GM11168 (cell line): ENCODE measurements around the gene BORCS6.
"Not testable (repeated sequence)": the region's sequence is repeated elsewhere in the genome, so short reads cannot be mapped to it uniquely, and the experiment has no call there.

Experiments
- in situ Hi-C: fragments of 300-500 bp; cut with MboI; formaldehyde crosslinking; loops from one replicate; pipeline ENCODE4 v1.12.0; 2022; ENCODE audit warnings: low sequenced_read_pairs; ENCODE audit not compliant: unreplicated experiment

Gene BORCS6

DNA sequence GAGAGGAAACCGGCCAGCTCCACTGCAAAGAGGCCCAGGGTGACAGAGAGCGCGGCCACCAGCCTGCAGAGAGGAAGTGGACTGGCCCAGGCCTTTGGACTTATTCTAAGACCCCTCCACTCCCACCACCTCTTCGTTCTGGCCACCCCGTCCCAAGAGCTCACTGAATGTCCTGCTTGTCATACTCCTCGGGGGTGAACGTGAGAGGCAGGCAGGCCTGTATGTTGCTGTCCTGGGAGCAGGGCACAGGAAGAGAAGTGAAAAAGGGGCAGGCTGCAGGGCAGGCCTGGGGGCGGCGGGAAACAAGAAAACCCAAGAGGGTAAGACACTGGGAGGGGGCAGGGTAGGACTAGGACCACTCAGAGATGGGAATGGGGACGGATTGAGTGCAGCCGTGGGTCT, 14.2 kb downstream of the BORCS6 start:
- in situ Hi-C loops: no loop called here

DNA sequence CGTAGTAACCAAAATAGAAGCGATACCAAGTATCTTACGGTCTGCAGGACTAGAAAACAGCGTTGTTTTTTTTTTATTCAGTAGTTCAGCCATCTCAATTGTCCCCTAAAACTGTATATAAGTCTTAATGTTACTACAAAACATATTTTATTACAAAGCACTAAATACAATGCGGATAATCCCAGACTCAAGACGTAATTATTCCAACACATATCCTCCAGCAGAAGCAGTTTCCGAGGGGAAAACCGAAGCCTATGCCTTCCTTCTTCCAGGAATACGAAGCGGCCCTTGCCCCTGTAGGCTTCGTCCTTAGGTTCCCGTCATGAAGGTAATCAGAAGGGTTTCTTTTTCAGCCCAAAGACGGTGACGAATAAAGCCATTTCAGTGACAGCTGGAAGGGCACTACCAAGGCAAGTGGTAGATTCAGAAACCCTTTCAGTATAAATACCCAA, 16.1 kb downstream of the BORCS6 start:
- in situ Hi-C loops: no loop called here

DNA sequence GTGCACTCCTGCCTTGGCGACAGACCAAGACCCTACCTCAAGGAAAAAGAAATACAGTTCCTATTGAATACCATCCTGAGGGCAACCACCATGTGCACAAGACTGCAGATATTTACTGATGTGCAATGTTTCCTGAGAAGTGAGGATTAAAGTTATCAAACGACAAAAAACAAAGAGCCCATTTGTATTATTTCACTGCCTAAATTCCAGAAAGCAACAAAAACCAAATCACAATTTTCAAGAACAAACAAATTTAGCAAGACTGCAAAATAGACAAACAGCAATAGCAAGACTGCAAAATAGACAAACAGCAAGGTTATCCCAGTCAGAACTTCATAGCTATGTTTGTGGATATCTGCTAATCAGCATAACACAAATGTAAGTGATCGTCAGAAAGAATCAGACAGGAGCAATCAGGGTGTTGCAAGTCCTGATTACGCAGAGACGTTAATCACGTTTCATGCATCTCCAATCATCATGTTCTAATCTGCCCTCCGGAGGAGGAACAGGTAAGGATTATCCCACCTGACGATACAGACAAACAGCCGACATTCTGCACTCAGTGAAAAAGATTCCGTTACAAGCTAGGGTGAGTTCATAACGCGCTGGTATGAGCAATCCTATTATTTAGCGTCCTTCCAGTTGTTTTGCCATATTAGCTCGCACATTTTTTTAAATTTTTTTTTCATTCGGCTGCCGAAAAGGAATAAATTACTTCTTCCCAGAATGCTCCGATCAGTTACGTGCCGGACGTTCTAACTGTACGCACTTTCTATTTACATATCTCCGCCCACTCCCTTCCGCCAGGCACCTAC, 16.7 kb downstream of the BORCS6 start:
- in situ Hi-C loops: no loop called here

DNA sequence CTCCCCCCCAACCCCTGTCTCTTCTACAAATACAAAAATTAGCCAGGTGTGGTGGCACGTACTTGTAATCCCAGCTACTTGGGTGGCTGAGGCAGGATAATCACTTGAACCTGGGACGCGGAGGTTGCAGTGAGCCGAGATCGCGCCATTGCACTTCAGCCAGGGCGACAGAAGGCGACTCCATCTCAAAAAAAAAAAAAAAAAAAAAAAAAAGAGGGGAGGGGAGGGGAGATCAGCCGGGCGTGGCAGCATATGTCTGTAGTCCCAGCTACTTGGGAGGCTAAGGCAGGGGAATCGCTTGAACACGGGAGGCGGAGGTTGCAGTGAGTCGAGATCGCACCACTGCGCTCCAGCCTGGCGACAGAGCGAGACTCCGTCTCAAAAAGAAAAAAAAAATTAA, 19.8 kb downstream of the BORCS6 start:
- in situ Hi-C loops: not testable (repeated sequence)

DNA sequence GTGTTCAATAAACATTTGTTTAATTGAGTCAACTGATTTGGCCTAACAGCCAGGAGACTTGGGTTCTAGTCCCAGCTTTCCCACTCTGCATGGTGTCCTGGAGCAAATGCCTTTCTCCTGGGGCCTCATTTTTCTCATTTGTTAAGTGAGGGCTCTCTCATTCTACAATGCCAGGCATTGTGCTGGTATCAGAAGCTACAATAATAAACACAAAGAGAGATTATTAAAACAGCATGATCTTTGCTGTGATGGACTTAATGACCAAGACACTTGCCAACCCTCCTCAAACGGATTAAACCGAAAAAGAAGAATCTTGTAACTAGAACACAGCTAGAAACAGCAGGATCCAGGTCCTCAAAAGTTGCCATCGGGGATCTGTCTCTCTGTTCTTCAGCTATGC, 22.5 kb downstream of the BORCS6 start:
- in situ Hi-C loops: no loop called here

DNA sequence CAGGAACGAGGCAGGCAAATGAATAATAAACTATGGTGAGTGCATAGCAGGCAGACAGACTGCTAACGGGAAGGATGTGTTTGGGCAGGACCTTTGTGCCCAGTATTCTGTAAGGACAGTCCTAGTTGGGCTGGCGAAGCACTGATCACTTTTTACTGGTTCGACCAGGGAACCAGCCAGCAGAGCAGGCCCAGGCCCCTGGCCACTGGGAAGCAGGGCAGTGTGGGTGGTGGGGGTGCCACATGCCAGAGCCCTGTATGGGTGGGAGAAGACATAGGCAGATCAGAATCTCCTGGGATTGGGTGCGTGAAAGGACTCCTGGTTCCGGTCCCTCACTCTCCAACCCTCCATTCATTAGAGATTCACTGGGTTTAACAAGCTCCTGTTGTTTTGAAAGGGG, 23.2 kb downstream of the BORCS6 start:
- in situ Hi-C loops: no loop called here

DNA sequence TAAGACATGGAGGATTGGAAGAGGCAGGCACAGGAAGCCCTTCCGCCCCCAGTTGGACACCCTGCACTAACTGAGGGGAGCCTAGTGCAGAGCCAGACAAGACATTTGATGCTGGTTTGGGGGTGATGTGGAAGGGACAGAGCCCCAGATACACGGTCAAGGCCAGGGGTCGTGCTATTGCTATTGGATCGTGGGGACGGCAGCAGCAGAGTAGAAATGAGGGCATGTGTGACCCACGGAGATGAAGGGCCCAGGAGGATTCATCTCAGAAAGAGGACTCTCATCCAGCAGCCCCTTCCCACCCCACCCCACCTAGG, 25.2 kb downstream of the BORCS6 start:
- in situ Hi-C loops: no loop called here

DNA sequence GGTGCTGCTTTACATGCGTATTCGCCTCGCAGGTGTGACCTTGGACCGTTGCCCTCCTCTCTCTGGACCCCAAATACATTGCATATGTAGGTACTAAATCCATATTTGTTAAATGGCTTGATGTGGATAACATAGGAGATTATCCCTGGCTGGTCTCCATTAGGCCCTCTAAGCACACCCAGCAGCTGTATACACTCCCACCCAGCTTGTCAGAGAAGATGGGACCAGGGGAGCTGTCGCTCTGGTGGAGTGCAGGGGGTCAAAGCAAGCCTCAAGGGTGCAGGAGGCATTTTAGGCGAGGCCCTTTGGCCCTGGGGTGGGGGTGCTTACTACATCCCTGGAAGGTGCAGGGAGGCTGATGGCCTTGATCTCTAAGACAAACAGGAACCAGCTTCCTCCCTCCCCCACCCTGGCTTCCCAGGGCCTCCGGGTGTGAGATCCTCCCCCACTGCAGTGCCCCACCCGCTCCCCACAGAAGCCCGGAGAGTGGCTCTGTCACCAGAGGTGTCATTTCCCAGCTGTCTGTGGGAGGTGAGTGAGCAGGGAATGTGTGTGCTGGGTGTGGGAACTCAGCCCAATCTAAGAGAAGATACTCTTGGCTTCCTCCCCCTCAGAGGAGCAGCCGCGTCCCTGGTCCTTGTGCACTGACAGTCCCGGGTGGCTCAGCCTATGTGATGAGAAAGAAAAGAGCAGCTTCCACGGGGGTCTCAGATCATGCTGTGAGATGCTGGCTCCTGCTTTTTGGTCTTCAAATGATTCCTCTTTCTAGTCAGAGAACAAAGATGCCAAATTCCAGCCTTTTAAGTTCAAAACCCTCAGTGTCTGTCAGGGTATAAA, 25.8 kb downstream of the BORCS6 start:
- in situ Hi-C loops: no loop called here

DNA sequence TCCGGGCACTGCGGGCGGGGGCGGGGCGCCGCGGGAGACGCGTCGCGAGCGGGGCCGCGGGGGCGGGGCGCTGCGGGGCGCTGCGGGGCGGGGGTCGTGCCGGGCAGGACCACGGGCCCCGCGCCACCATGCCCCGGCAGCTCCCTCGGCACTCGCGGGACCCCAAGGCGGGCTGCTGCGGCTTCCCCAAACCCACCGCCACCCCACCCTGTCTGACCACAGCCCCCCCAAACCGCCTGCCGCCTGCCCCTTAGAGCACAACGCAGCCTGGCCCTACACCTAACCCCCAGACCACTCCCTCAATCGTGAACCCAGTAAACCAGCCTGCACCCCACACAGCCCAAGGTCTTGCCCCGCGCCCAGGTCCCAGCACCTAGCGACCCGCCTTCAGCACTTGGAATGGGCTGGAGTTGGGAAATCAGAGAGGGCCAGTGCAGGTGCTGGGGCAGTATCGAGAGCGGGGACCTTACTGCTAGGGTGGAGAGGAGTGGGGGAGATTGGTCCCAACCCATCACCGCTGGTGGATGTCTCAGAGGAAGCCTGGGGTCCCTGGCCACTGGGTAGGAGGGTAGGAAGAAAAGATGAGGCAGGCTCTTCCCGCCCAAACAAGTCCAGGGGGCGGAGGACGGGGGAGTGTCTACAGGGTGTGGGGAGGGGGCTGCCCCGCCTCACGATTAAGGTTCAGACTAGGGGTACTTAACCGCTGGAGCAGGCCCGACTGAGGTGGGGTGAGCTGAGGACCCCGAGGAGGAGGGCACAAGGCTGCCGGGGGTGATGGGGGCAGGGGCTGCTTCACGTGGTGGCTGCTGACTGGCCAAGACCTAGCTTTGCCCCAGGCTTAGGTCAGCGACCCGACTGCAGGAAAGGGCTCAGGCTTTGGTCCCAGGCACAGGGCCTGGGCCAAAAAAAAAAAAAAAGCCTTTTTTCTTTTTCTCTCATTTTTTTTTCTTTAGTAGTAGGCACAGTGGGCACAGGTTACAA, 26.7 kb downstream of the BORCS6 start:
- in situ Hi-C loops: no loop called here

DNA sequence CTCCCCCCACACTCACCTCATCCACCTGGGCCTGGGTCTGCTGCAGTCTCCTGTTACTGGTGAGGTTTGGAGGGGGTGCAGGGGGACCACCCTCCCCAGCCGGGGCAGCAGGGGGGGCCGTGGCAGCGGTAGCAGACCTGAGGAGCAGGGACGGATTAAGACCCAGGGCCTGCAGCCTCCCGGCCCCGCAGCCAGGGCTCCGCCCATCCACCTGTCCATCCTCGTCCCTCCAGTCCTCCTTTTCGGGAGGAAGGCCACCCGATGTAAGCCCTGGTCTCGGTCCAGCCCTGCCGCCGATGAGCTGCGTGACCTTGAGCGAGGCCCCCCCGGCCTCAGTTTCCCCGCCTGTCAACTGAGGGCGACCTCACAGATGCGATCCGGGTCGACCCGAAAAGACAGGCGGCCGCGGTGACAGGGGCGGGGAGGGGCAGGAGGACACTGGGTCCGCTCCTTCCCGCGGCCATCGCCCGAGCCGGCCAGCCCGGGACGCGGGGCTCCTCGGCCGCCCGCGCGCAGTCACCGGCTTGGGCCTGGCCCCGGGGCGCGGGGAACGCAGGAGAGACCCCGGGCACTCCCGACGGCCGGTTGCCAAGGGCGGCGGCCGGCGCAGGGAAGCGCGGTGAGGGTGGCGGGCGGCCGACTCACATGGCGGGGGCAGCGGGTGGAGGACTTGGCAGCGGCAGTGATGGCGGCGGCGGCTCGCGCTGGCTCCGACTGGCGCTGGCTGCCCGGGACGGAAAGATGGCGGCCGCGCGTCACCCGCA, 27.6 kb downstream of the BORCS6 start, which contains the start of gene VAMP2:
VAMP2 (minus strand) TSS at position 716 of the 764 bp plus-strand sequence; CDS start at position 647, 69 bp downstream.
- in situ Hi-C loops: no loop called here

DNA sequence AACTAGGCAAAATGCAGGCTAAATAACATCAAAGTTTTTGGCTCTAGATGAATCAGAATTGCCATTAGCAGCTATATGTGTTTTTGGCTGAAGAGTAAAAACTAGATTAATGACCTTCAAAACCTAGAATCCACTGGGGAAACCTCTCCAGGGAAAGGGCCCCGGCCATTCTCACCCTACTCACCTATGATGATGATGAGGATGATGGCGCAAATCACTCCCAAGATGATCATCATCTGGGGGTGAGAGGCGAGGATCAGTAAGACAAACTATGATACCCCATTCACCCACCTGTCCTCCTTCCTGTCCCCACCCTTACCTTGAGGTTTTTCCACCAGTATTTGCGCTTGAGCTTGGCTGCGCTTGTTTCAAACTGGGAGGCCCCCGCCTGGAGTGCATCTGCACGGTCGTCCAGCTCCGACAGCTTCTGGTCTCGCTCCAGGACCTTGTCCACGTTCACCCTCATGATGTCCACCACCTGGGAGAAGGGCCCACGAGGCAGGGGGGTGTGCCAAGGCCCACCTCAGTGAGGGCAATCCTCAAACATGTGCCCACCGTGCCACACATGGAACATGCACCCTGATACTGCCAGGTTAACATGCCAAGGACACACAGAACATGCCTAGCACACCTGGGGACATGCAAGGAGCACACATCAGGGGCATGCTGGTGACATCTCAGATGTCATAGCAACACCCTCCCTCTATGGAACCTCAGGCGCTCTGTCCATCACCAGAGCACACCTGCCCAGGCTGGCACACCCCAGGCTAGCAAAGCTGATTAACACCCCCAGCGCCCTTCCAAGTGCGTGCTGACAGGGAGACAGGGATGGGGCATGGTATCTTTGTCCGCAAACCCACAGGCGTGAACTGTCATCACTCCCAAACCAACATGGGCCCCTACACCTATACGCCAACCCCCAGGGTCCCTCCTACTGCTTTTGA, 28.4 kb downstream of the BORCS6 start:
- in situ Hi-C loops: no loop called here

DNA sequence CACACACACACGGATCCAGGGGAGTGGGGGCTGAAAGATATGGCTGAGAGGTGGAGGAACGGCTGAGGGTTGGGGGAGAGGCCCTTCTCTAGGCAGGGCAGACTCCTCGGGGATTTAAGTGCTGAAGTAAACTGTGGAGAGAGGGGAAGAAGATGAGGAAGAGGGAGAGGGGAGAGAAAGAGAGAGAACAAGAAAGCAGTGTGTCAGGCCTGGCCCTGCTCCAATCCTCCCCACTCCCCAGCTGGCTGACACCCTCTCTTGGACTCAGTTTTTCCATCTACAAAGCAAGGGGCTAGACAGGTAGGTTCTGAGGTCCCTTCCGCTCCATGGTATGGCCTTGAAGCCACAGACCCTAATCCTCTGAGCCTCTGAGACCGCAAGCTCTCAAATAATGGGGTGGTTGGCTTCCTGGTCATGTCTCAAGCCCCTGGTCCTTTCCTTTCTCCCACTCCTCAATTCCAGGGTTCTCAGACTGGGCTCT, 29.2 kb downstream of the BORCS6 start:
- in situ Hi-C loops: no loop called here

DNA sequence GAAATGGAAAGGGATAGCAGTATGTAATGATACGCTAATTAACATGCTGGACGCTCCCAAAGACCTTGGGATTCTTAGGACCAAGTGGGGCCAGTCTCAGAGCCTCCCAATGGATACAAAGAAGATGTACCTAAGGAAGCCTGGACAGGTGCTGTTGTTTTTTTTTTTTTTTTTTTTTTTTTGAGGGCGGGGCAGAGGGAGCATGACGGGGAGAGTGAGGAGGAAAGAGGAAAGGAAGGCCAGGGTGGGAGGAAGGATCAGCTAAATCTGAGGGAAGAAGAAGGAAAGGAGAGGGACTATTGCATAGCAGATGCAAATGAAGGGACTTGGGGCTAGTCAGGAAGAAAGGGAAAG, 29.8 kb downstream of the BORCS6 start:
- in situ Hi-C loops: no loop called here

DNA sequence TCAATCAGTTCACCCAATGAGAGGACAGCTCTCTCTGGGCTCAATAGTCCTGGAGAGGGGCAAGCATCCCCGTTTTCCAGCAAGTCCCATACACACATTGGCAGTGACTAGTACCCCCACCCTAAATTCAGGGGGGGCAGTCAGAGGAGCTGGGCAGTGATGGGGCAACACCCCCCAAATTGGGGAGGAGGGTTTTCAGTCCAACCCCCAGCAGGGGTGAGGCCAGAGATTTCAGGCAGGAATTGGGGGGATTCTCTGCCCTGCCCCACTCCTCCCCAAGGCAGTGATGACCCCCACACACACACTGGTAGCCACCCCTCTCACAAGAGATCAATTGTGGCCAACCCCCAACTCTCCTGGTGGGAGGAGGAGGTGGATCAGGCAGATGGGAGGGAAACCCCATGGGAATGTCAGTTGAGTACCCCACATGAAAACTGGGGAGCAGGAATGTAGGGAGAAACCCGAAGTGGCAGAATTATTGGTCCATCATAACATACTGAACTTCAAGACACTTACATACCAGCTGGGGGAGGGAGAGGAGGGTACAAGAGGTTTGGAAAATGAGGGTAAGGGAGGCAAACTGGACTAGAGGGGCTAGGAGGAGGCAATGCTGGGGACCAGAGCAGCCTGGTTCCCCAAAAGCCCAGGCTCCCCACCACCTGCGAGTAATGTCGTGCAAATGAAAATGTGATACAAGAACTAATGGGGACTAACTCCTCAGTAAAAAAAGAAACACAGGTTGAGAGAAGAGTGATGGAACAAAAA, 30.3 kb downstream of the BORCS6 start:
- in situ Hi-C loops: no loop called here

DNA sequence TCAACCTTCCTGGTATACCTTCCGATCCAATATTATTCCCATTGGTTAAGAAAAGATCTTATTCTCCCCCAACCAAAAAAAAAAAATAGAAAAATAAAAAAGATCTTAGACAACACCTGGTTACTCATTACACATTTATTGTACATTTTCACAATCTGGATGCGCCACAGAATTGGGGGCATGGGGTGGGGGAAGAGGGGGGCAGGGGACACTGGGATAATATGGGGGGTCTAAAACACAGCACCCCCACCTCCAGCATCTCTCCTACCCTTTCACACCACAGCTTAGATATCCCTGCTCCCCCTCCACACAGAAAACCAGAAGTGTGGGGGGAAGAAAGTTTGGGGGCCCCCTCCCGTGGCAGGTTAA, 31.0 kb downstream of the BORCS6 start:
- in situ Hi-C loops: no loop called here

DNA sequence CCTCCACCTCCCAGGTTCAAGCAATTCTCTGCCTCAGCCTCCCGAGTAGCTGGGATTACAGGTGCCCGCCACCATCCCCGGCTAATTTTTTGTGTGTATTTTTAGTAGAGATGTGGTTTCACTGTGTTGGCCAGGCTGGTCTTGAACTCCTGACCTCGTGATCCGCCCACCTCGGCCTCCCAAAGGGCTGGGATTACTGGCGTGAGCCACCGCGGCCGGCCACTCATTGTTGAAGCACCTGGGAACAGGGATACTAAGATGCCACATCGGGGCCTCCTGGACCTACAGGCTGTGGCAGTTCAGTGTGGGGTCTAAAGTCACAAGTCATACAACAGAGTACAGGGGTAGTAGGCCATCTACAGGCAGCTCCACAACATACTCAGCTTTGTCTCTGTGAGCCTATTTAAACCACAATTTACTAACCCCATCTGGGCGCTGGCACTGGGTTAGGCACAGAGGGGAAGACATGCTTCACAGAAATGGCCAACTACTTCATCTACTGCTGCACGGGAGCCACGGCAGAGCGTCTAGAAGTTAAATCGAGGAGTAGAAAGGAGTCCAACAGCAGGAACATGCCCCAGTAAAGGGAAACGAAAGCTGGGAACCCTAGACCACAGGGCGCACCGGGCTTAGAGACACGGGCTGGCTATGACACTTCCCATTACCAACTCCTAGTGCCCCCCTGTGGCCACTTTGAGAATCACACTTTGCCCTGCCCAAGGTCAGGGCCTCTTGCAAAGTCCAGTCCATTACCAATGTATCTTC, 31.5 kb downstream of the BORCS6 start:
- in situ Hi-C loops: no loop called here
